SU-DHL-6 (cell line): Measurements from ENCODE around the gene SPINT2.

Experiments
- H2AFZ ChIP-seq: fragments of 200-600 bp; sonication (generic); 2 replicates; pipeline ENCODE4 v1.6.1; 2014; ENCODE audit warnings: low read depth, mild to moderate bottlenecking, moderate library complexity, mixed read lengths, antibody characterized with exemption, low read length; ENCODE audit not compliant: severe bottlenecking
- H3F3A ChIP-seq: fragments of 200-600 bp; shearing (Covaris generic); 2 replicates; pipeline ENCODE4 v1.6.0; 2016; ENCODE audit warnings: antibody characterized with exemption, mild to moderate bottlenecking; ENCODE audit not compliant: insufficient read depth
- H3K27ac ChIP-seq: fragments of 200-600 bp; sonication (generic); 2 replicates; pipeline ENCODE4 v1.5.1; 2016; ENCODE audit warnings: low read depth, mild to moderate bottlenecking, low read length, moderate library complexity, mixed read lengths
- H3K27me3 ChIP-seq: fragments of 200-600 bp; sonication (generic), shearing (Covaris generic); 2 replicates; pipeline ENCODE4 v1.6.0; 2014; ENCODE audit warnings: mild to moderate bottlenecking, low read length
- H3K36me3 ChIP-seq: fragments of 200-600 bp; sonication (generic); 2 replicates; pipeline ENCODE4 v1.6.1; 2014; ENCODE audit warnings: mild to moderate bottlenecking, low read length, mixed read lengths
- H3K4me2 ChIP-seq: fragments of 300-600, 200-600 bp; shearing (Covaris generic), sonication (generic); 2 replicates; pipeline ENCODE4 v1.6.0; 2014; ENCODE audit warnings: low read length, low read depth, mild to moderate bottlenecking; ENCODE audit not compliant: poor library complexity, severe bottlenecking
- H3K4me3 ChIP-seq: fragments of 200-600 bp; sonication (generic); 2 replicates; pipeline ENCODE4 v1.5.1; 2014; ENCODE audit warnings: antibody characterized with exemption, low read length, mild to moderate bottlenecking, mixed read lengths; ENCODE audit not compliant: insufficient read depth, poor library complexity, severe bottlenecking
- H3K79me2 ChIP-seq: fragments of 200-600 bp; sonication (generic); 2 replicates; pipeline ENCODE4 v1.6.1; 2014; ENCODE audit warnings: mild to moderate bottlenecking, low read length, moderate library complexity; ENCODE audit not compliant: insufficient read depth
- H3K9ac ChIP-seq: fragments of 200-600 bp; sonication (generic); 2 replicates; pipeline ENCODE4 v1.7.0; 2014; ENCODE audit warnings: mild to moderate bottlenecking, low read length
- H3K9me2 ChIP-seq: fragments of 200-600 bp; sonication (generic); replicated peaks from 2 replicates; pipeline ENCODE4 v1.6.1; 2014; ENCODE audit warnings: low read length; ENCODE audit not compliant: insufficient read depth
- H3K9me3 ChIP-seq: fragments of 200-600 bp; sonication (generic); 2 replicates; pipeline ENCODE4 v1.6.1; 2014; ENCODE audit warnings: low read length, mixed read lengths; ENCODE audit not compliant: insufficient read depth
- H4K20me1 ChIP-seq: fragments of 200-600 bp; sonication (generic); 2 replicates; pipeline ENCODE4 v1.6.1; 2014; ENCODE audit warnings: low read depth, mild to moderate bottlenecking, antibody characterized with exemption, low read length, moderate library complexity, mixed read lengths
- EZH2phosphoT487 ChIP-seq: fragments of 200-600 bp; sonication (generic), shearing (Covaris generic); conservative IDR thresholded peaks from 2 replicates; pipeline ENCODE4 v1.6.1; 2018; ENCODE audit warnings: mild to moderate bottlenecking, antibody characterized with exemption, low read length, moderate library complexity, mixed read lengths
- TF ChIP-seq, protein P1 (sequence below): fragments of 200-600 bp; sonication (generic); IDR thresholded peaks from one replicate; pipeline ENCODE4 v1.5.1; 2017; ENCODE audit warnings: antibody characterized with exemption, mild to moderate bottlenecking, low read length, moderate library complexity; ENCODE audit not compliant: insufficient read depth, poor library complexity, severe bottlenecking

SPINT2 gene

DNA sequence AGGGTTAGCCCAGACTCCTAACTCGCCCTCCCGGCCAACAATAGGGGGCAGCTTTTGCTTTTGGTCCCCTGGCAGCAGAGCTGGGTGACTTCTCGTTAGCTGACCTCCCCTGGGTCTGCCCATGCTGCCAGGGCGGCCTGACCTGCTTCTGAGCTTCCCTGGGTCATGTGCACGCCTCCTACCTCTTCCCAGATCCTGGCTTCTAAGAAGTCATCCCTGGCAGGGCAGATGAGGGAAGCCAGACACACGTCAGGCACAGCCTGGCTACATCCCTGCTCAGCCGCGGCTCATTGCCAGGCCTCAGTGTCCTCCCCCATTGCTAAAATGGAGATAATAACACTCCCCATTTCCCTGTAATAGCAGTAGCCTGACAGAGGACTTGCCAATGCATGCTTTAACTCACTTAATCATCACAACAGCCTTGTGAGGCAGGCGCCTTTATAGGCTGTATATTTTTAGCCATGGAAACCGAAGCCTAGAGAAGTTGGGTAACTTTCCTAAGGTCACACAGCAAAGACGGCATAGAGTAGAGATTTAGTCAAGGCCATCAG is 57.3 kb downstream of the SPINT2 start:
- Histone ChIP-seq H3K9me3 (no peaks in the 10 kb centered on the region), H4K20me1 (no peaks in the 10 kb centered on the region), H3K79me2 (no peaks in the 10 kb centered on the region), H3K27ac (no peak overlapping the region), H3K36me3 (no peaks in the 10 kb centered on the region), H3K4me2 (no peak overlapping the region), H3K27me3 (no peaks in the 10 kb centered on the region), H3F3A (no peaks in the 10 kb centered on the region), H3K4me3 (no peak overlapping the region), H2AFZ (no peak overlapping the region), H3K9ac (no peak overlapping the region), H3K9me2 (no peaks in the 10 kb centered on the region)
- TF ChIP-seq, protein P1, sequence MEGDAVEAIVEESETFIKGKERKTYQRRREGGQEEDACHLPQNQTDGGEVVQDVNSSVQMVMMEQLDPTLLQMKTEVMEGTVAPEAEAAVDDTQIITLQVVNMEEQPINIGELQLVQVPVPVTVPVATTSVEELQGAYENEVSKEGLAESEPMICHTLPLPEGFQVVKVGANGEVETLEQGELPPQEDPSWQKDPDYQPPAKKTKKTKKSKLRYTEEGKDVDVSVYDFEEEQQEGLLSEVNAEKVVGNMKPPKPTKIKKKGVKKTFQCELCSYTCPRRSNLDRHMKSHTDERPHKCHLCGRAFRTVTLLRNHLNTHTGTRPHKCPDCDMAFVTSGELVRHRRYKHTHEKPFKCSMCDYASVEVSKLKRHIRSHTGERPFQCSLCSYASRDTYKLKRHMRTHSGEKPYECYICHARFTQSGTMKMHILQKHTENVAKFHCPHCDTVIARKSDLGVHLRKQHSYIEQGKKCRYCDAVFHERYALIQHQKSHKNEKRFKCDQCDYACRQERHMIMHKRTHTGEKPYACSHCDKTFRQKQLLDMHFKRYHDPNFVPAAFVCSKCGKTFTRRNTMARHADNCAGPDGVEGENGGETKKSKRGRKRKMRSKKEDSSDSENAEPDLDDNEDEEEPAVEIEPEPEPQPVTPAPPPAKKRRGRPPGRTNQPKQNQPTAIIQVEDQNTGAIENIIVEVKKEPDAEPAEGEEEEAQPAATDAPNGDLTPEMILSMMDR: no peak

DNA sequence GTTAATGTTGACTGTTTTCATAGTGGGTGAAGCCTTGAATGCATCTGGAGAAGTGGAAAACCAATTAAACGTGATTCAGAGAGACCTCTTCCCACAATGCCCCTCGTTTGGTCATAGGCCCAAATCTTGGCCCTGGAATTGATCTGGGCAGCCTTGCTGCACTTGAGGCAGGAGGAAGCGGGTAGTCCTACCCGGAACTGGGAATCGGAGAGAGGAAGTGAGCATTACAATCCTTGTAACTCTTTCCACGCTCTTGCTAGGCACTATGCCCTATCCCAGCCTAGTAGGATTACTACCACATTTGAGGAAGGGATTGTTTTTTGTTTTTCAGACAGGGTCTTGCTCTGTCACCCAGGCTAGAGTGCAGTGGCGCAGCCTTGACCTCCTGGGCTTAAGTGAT is 58.9 kb downstream of the SPINT2 start:
- no peak overlapping the region for H3K27ac ChIP-seq
- H2AFZ ChIP-seq: no peak overlapping the region
- H3K4me2 ChIP-seq: no peak overlapping the region
- no peaks in the 10 kb centered on the region for H3K9me2 ChIP-seq
- no peak for TF ChIP-seq EZH2phosphoT487
- TF ChIP-seq, protein P1: no peak
- no peak overlapping the region for H3K4me3 ChIP-seq
- no peaks in the 10 kb centered on the region for H3K79me2 ChIP-seq
- no peaks in the 10 kb centered on the region for H3K36me3 ChIP-seq
- no peaks in the 10 kb centered on the region for H4K20me1 ChIP-seq
- no peak overlapping the region for H3K9ac ChIP-seq
- no peaks in the 10 kb centered on the region for H3K27me3 ChIP-seq
- no peaks in the 10 kb centered on the region for H3F3A ChIP-seq
- H3K9me3 ChIP-seq: no peaks in the 10 kb centered on the region

DNA sequence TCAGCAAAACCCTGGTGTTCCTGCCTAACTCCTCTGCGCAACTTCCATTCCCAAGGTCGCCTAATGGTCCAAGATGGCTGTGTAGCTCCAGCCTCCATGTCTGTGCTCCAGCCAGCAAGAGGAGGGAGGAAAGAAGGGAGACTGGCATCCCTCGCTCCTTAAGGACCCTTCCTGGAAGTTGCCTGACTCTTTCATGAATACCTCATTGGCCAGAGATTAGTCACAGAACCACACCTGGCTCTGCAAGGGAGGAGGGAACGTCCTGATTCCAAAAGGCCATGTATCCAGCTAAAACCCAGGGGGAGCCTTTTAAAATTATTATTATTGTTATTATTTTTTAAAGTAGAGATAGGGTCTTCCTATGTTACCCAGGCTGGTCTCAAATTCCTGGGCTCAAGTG is 60.1 kb downstream of the SPINT2 start:
- TF ChIP-seq, protein P1: no peak
- TF ChIP-seq EZH2phosphoT487: no peak
- no peak overlapping the region for H3K4me3 ChIP-seq
- no peaks in the 10 kb centered on the region for H3F3A ChIP-seq
- H3K9me2 ChIP-seq: no peaks in the 10 kb centered on the region
- no peaks in the 10 kb centered on the region for H3K79me2 ChIP-seq
- no peaks in the 10 kb centered on the region for H3K36me3 ChIP-seq
- no peaks in the 10 kb centered on the region for H3K27me3 ChIP-seq
- H4K20me1 ChIP-seq: no peaks in the 10 kb centered on the region
- H2AFZ ChIP-seq: no peak overlapping the region
- no peak overlapping the region for H3K4me2 ChIP-seq
- no peak overlapping the region for H3K27ac ChIP-seq
- H3K9me3 ChIP-seq: no peaks in the 10 kb centered on the region
- no peak overlapping the region for H3K9ac ChIP-seq
